ENCODE data around the gene PLEKHD1.

Gene PLEKHD1

GRCh38 chr14:69522026-69522425 is 37.5 kb downstream of the PLEKHD1 start:
- H3K4me1 ChIP-seq (ENCODE audit: insufficient read depth, low read length), result no peaks in the 10 kb centered on the region
- H3K9me3 ChIP-seq (ENCODE audit: low read length), result no peaks in the 10 kb centered on the region
- H3K27ac ChIP-seq (ENCODE audit: low read depth, low read length), result no peak overlapping the region
- H3K9ac ChIP-seq (ENCODE audit: low read length), result no peak overlapping the region
- no peaks in the 10 kb centered on the region for H3K36me3 ChIP-seq (ENCODE audit: insufficient read depth, low read length)
- H3K4me3 ChIP-seq (ENCODE audit: low read depth in 1 of 2, low read length in 2 of 2), result no peak overlapping the region
- H3K27me3 ChIP-seq (ENCODE audit: control insufficient read depth in 1 of 2, insufficient read depth in 2 of 2, low read length in 2 of 2), result no peaks in the 10 kb centered on the region

- Histone ChIP-seq H3K4me3 (ENCODE audit: low read depth in 1 of 2, low read length in 2 of 2) (no peak overlapping the region), H3K27me3 (ENCODE audit: control insufficient read depth in 1 of 2, insufficient read depth in 2 of 2, low read length in 2 of 2) (no peaks in the 10 kb centered on the region)
Observed at GRCh38 chr14:69525896-69526295, 41.4 kb downstream of the PLEKHD1 start.

GRCh38 chr14:69527635-69528034 is 43.1 kb downstream of the PLEKHD1 start:
- no peaks in the 10 kb centered on the region for H3K27me3 ChIP-seq (ENCODE audit: control insufficient read depth in 1 of 2, insufficient read depth in 2 of 2, low read length in 2 of 2)

More at GRCh38 chr14:69525896-69526295, 41.4 kb downstream of the PLEKHD1 start:
- Histone ChIP-seq H3K4me1 (ENCODE audit: insufficient read depth, low read length) (no peaks in the 10 kb centered on the region), H3K27ac (ENCODE audit: low read depth, low read length) (no peak overlapping the region), H3K36me3 (ENCODE audit: insufficient read depth, low read length) (no peaks in the 10 kb centered on the region), H3K9me3 (ENCODE audit: low read length) (no peaks in the 10 kb centered on the region), H3K9ac (ENCODE audit: low read length) (no peak overlapping the region)

GRCh38 chr14:69528143-69528542 is 43.6 kb downstream of the PLEKHD1 start:
- Histone ChIP-seq H3K27ac (ENCODE audit: low read depth, low read length) (no peak overlapping the region), H3K4me3 (ENCODE audit: low read depth in 1 of 2, low read length in 2 of 2) (no peak overlapping the region), H3K27me3 (ENCODE audit: control insufficient read depth in 1 of 2, insufficient read depth in 2 of 2, low read length in 2 of 2) (no peaks in the 10 kb centered on the region), H3K36me3 (ENCODE audit: insufficient read depth, low read length) (no peaks in the 10 kb centered on the region), H3K9ac (ENCODE audit: low read length) (no peak overlapping the region), H3K9me3 (ENCODE audit: low read length) (no peaks in the 10 kb centered on the region), H3K4me1 (ENCODE audit: insufficient read depth, low read length) (no peaks in the 10 kb centered on the region)

More at GRCh38 chr14:69527635-69528034, 43.1 kb downstream of the PLEKHD1 start:
- no peaks in the 10 kb centered on the region for H3K4me1 ChIP-seq (ENCODE audit: insufficient read depth, low read length)
- no peaks in the 10 kb centered on the region for H3K36me3 ChIP-seq (ENCODE audit: insufficient read depth, low read length)
- H3K27ac ChIP-seq (ENCODE audit: low read depth, low read length), result no peak overlapping the region
- no peaks in the 10 kb centered on the region for H3K9me3 ChIP-seq (ENCODE audit: low read length)
- H3K4me3 ChIP-seq (ENCODE audit: low read depth in 1 of 2, low read length in 2 of 2), result no peak overlapping the region
- H3K9ac ChIP-seq (ENCODE audit: low read length), result no peak overlapping the region

- Histone ChIP-seq H3K4me3 (ENCODE audit: low read depth in 1 of 2, low read length in 2 of 2) (no peak overlapping the region), H3K4me1 (ENCODE audit: insufficient read depth, low read length) (no peaks in the 10 kb centered on the region), H3K36me3 (ENCODE audit: insufficient read depth, low read length) (no peaks in the 10 kb centered on the region), H3K9me3 (ENCODE audit: low read length) (no peaks in the 10 kb centered on the region), H3K27ac (ENCODE audit: low read depth, low read length) (no peak overlapping the region), H3K9ac (ENCODE audit: low read length) (no peak overlapping the region), H3K27me3 (ENCODE audit: control insufficient read depth in 1 of 2, insufficient read depth in 2 of 2, low read length in 2 of 2) (no peaks in the 10 kb centered on the region)
Observed at GRCh38 chr14:69528930-69529329, 44.4 kb downstream of the PLEKHD1 start.

GRCh38 chr14:69529563-69529962 is 45.0 kb downstream of the PLEKHD1 start:
- H3K9me3 ChIP-seq (ENCODE audit: low read length), result no peaks in the 10 kb centered on the region
- H3K9ac ChIP-seq (ENCODE audit: low read length), result no peak overlapping the region
- H3K27me3 ChIP-seq (ENCODE audit: control insufficient read depth in 1 of 2, insufficient read depth in 2 of 2, low read length in 2 of 2), result no peaks in the 10 kb centered on the region
- no peak overlapping the region for H3K4me3 ChIP-seq (ENCODE audit: low read depth in 1 of 2, low read length in 2 of 2)
- H3K27ac ChIP-seq (ENCODE audit: low read depth, low read length), result no peak overlapping the region
- H3K36me3 ChIP-seq (ENCODE audit: insufficient read depth, low read length), result no peaks in the 10 kb centered on the region
- no peaks in the 10 kb centered on the region for H3K4me1 ChIP-seq (ENCODE audit: insufficient read depth, low read length)

GRCh38 chr14:69530095-69530494 is 45.6 kb downstream of the PLEKHD1 start:
- no peaks in the 10 kb centered on the region for H3K27me3 ChIP-seq (ENCODE audit: control insufficient read depth in 1 of 2, insufficient read depth in 2 of 2, low read length in 2 of 2)
- no peaks in the 10 kb centered on the region for H3K36me3 ChIP-seq (ENCODE audit: insufficient read depth, low read length)
- no peak overlapping the region for H3K4me3 ChIP-seq (ENCODE audit: low read depth in 1 of 2, low read length in 2 of 2)
- H3K9me3 ChIP-seq (ENCODE audit: low read length), result no peaks in the 10 kb centered on the region
- no peak overlapping the region for H3K9ac ChIP-seq (ENCODE audit: low read length)
- no peaks in the 10 kb centered on the region for H3K4me1 ChIP-seq (ENCODE audit: insufficient read depth, low read length)
- H3K27ac ChIP-seq (ENCODE audit: low read depth, low read length), result no peak overlapping the region

GRCh38 chr14:69531135-69531534 is 46.6 kb downstream of the PLEKHD1 start:
- no peak overlapping the region for H3K9ac ChIP-seq (ENCODE audit: low read length)
- H3K4me1 ChIP-seq (ENCODE audit: insufficient read depth, low read length), result no peaks in the 10 kb centered on the region
- peaks cover 0 to 5% of the 10 kb centered on the region in 2 donors for H3K27me3 ChIP-seq (ENCODE audit: control insufficient read depth in 1 of 2, insufficient read depth in 2 of 2, low read length in 2 of 2)
- H3K9me3 ChIP-seq (ENCODE audit: low read length), result no peaks in the 10 kb centered on the region
- no peak overlapping the region for H3K27ac ChIP-seq (ENCODE audit: low read depth, low read length)
- H3K36me3 ChIP-seq (ENCODE audit: insufficient read depth, low read length), result no peaks in the 10 kb centered on the region
- H3K4me3 ChIP-seq (ENCODE audit: low read depth in 1 of 2, low read length in 2 of 2), result no peak overlapping the region

GRCh38 chr14:69532561-69533340 is 48.2 kb downstream of the PLEKHD1 start:
- Histone ChIP-seq H3K9ac (ENCODE audit: low read length) (no peak overlapping the region), H3K4me1 (ENCODE audit: insufficient read depth, low read length) (no peaks in the 10 kb centered on the region), H3K9me3 (ENCODE audit: low read length) (no peaks in the 10 kb centered on the region), H3K27me3 (ENCODE audit: control insufficient read depth in 1 of 2, insufficient read depth in 2 of 2, low read length in 2 of 2) (peaks cover 0 to 5% of the 10 kb centered on the region in 2 donors), H3K36me3 (ENCODE audit: insufficient read depth, low read length) (no peaks in the 10 kb centered on the region), H3K27ac (ENCODE audit: low read depth, low read length) (no peak overlapping the region), H3K4me3 (ENCODE audit: low read depth in 1 of 2, low read length in 2 of 2) (no peak overlapping the region)

GRCh38 chr14:69535230-69535848 is 50.8 kb downstream of the PLEKHD1 start:
- no peaks in the 10 kb centered on the region for H3K36me3 ChIP-seq (ENCODE audit: insufficient read depth, low read length)
- peaks cover 0 to 5% of the 10 kb centered on the region in 2 donors for H3K27me3 ChIP-seq (ENCODE audit: control insufficient read depth in 1 of 2, insufficient read depth in 2 of 2, low read length in 2 of 2)
- H3K4me3 ChIP-seq (ENCODE audit: low read depth in 1 of 2, low read length in 2 of 2), result no peak overlapping the region
- no peak overlapping the region for H3K27ac ChIP-seq (ENCODE audit: low read depth, low read length)
- H3K9me3 ChIP-seq (ENCODE audit: low read length), result no peaks in the 10 kb centered on the region
- H3K4me1 ChIP-seq (ENCODE audit: insufficient read depth, low read length), result no peaks in the 10 kb centered on the region
- H3K9ac ChIP-seq (ENCODE audit: low read length), result no peak overlapping the region

GRCh38 chr14:69536971-69537370 is 52.4 kb downstream of the PLEKHD1 start:
- Histone ChIP-seq H3K27ac (ENCODE audit: low read depth, low read length) (no peak overlapping the region), H3K9me3 (ENCODE audit: low read length) (no peaks in the 10 kb centered on the region), H3K27me3 (ENCODE audit: control insufficient read depth in 1 of 2, insufficient read depth in 2 of 2, low read length in 2 of 2) (peaks cover 0 to 5% of the 10 kb centered on the region in 2 donors), H3K4me3 (ENCODE audit: low read depth in 1 of 2, low read length in 2 of 2) (no peak overlapping the region), H3K4me1 (ENCODE audit: insufficient read depth, low read length) (no peaks in the 10 kb centered on the region), H3K9ac (ENCODE audit: low read length) (no peak overlapping the region), H3K36me3 (ENCODE audit: insufficient read depth, low read length) (no peaks in the 10 kb centered on the region)

GRCh38 chr14:69537900-69538299 is 53.4 kb downstream of the PLEKHD1 start:
- peaks cover 0 to 5% of the 10 kb centered on the region in 2 donors for H3K27me3 ChIP-seq (ENCODE audit: control insufficient read depth in 1 of 2, insufficient read depth in 2 of 2, low read length in 2 of 2)
- H3K36me3 ChIP-seq (ENCODE audit: insufficient read depth, low read length), result no peaks in the 10 kb centered on the region
- no peak overlapping the region for H3K27ac ChIP-seq (ENCODE audit: low read depth, low read length)
- no peak overlapping the region for H3K4me3 ChIP-seq (ENCODE audit: low read depth in 1 of 2, low read length in 2 of 2)
- no peaks in the 10 kb centered on the region for H3K9me3 ChIP-seq (ENCODE audit: low read length)
- H3K9ac ChIP-seq (ENCODE audit: low read length), result no peak overlapping the region
- H3K4me1 ChIP-seq (ENCODE audit: insufficient read depth, low read length), result no peaks in the 10 kb centered on the region

Measured in muscle layer of colon (tissue), 2 donors.